NCI-H146 treated with DMSO at 0.1 percent for 48 hours (cell line): Measurements from ENCODE around the gene SDK2.
"Not testable (repeated sequence)": the region's sequence is repeated elsewhere in the genome, so short reads cannot be mapped to it uniquely, and the experiment has no call there.

ENCODE experiments used
- DNase-seq: peaks from one replicate; lab custom pipeline; 2025; ENCODE audit not compliant: unreplicated experiment; lab: John Stamatoyannopoulos, UW

The SDK2 gene

GRCh38 chr17:73309727-73310596 is 334.3 kb downstream of the SDK2 start:
- no peak for DNase-seq

- not testable (repeated sequence) for DNase-seq
These were observed 335.3 kb downstream of the SDK2 start for GRCh38 chr17:73308959-73309358.

GRCh38 chr17:73308017-73308823 is 336.0 kb downstream of the SDK2 start:
- DNase-seq = no peak

- no peak for DNase-seq
These were observed 337.1 kb downstream of the SDK2 start for GRCh38 chr17:73307130-73307529.

GRCh38 chr17:73305845-73306836 is 338.1 kb downstream of the SDK2 start:
- DNase-seq = no peak

GRCh38 chr17:73304971-73305812 is 339.1 kb downstream of the SDK2 start:
- peak; percentile 58 for DNase-seq

- no peak for DNase-seq
These were observed 339.8 kb downstream of the SDK2 start for GRCh38 chr17:73304438-73304837.

- DNase-seq = no peak
These were observed 342.1 kb downstream of the SDK2 start for GRCh38 chr17:73302189-73302588.

GRCh38 chr17:73301369-73301768 is 342.9 kb downstream of the SDK2 start:
- DNase-seq = no peak

GRCh38 chr17:73300392-73300791 is 343.9 kb downstream of the SDK2 start:
- DNase-seq = no peak

- no peak for DNase-seq
These were observed 346.0 kb downstream of the SDK2 start for GRCh38 chr17:73297934-73298861.

- no peak for DNase-seq
These were observed 350.7 kb downstream of the SDK2 start for GRCh38 chr17:73293480-73293911.

GRCh38 chr17:73293031-73293430 is 351.2 kb downstream of the SDK2 start:
- no peak for DNase-seq

GRCh38 chr17:73292031-73292531 is 352.2 kb downstream of the SDK2 start:
- DNase-seq = no peak

- no peak for DNase-seq
These were observed 352.9 kb downstream of the SDK2 start for GRCh38 chr17:73291260-73291801.

- DNase-seq = no peak
These were observed 353.6 kb downstream of the SDK2 start for GRCh38 chr17:73290399-73291259.

- DNase-seq = no peak
These were observed 354.5 kb downstream of the SDK2 start for GRCh38 chr17:73289549-73290254.
